ENCODE results near the gene PTPRM. TPM values are rescaled to one million over a fixed set of nuclear protein-coding genes. Genes with fewer than 3 reads are reported as not detected.
A peak's percentile ranks its signal among the peaks of the same experiment; 100 is the strongest.

The PTPRM gene
- total RNA-seq, 1 donor from 2014 or later = 13.9 TPM

- H3K4me3 Mint-ChIP-seq = no peak overlapping the region
- H3K9ac ChIP-seq = no peak overlapping the region
- no peak overlapping the region for H3K27ac ChIP-seq
- no peak overlapping the region for H3K27ac Mint-ChIP-seq
- H3K79me2 ChIP-seq (ENCODE audit: low read depth) = no peaks in the 10 kb centered on the region
- H3K4me2 ChIP-seq = no peak overlapping the region
- H4K20me1 ChIP-seq (ENCODE audit: low read depth) = no peaks in the 10 kb centered on the region
- no peaks in the 10 kb centered on the region for H3F3A ChIP-seq (ENCODE audit: low read depth)
- peaks cover 18% of the 10 kb centered on the region for H3K4me1 ChIP-seq
- no peak overlapping the region for H3K4me3 ChIP-seq
- no peaks in the 10 kb centered on the region for H3K9me3 ChIP-seq (ENCODE audit: low read depth)
- H3K4me1 Mint-ChIP-seq = peaks cover 17% of the 10 kb centered on the region
- no peak overlapping the region for H2AFZ ChIP-seq (replicated peaks)
- peaks cover 9% of the 10 kb centered on the region for H3K36me3 Mint-ChIP-seq
- no peaks in the 10 kb centered on the region for H3K27me3 ChIP-seq
- no peaks in the 10 kb centered on the region for H3K27me3 Mint-ChIP-seq (ENCODE audit: insufficient read depth, low read depth)
- no peak for TF ChIP-seq CTCF (IDR thresholded peaks at IDR 0.05)
- TF ChIP-seq EZH2 (IDR thresholded peaks at IDR 0.05) = no peak
- no peak for TF ChIP-seq EZH2phosphoT487 (IDR thresholded peaks at IDR 0.05)
- H3K36me3 ChIP-seq = no peaks in the 10 kb centered on the region
- H3K9me3 Mint-ChIP-seq = no peaks in the 10 kb centered on the region
- DNase-seq (ENCODE audit: low spot score) = no peak
Measured at GRCh38 chr18:8081267-8081666, 514.2 kb downstream of the PTPRM start.

GRCh38 chr18:8081872-8082553 lies 514.9 kb downstream of the PTPRM start:
- no peak overlapping the region for H3K27ac ChIP-seq
- no peaks in the 10 kb centered on the region for H3K79me2 ChIP-seq (ENCODE audit: low read depth)
- H3K27me3 Mint-ChIP-seq (ENCODE audit: insufficient read depth, low read depth) = no peaks in the 10 kb centered on the region
- H3K9me3 Mint-ChIP-seq = no peaks in the 10 kb centered on the region
- no peaks in the 10 kb centered on the region for H3K27me3 ChIP-seq
- H3K4me1 Mint-ChIP-seq = peaks cover 17% of the 10 kb centered on the region
- no peak overlapping the region for H3K4me2 ChIP-seq
- no peak overlapping the region for H3K27ac Mint-ChIP-seq
- H3F3A ChIP-seq (ENCODE audit: low read depth) = no peaks in the 10 kb centered on the region
- no peak overlapping the region for H2AFZ ChIP-seq (replicated peaks)
- TF ChIP-seq EZH2 (IDR thresholded peaks at IDR 0.05) = no peak
- TF ChIP-seq EZH2phosphoT487 (IDR thresholded peaks at IDR 0.05) = no peak
- no peak for TF ChIP-seq CTCF (IDR thresholded peaks at IDR 0.05)
- no peak overlapping the region for H3K4me3 ChIP-seq
- no peaks in the 10 kb centered on the region for H3K36me3 ChIP-seq
- DNase-seq (ENCODE audit: low spot score) = no peak
- H3K36me3 Mint-ChIP-seq = peaks cover 10% of the 10 kb centered on the region
- no peak overlapping the region for H3K4me3 Mint-ChIP-seq
- H4K20me1 ChIP-seq (ENCODE audit: low read depth) = no peaks in the 10 kb centered on the region
- no peaks in the 10 kb centered on the region for H3K9me3 ChIP-seq (ENCODE audit: low read depth)
- no peak overlapping the region for H3K9ac ChIP-seq
- H3K4me1 ChIP-seq = peaks cover 18% of the 10 kb centered on the region

GRCh38 chr18:8084160-8084559 lies 517.0 kb downstream of the PTPRM start:
- no peak overlapping the region for H3K27ac ChIP-seq
- H3K27me3 ChIP-seq = no peaks in the 10 kb centered on the region
- no peaks in the 10 kb centered on the region for H3K36me3 ChIP-seq
- TF ChIP-seq EZH2 (IDR thresholded peaks at IDR 0.05) (no peak), EZH2phosphoT487 (IDR thresholded peaks at IDR 0.05) (no peak), CTCF (IDR thresholded peaks at IDR 0.05) (peak; percentile 71)
- Mint-ChIP-seq H3K27ac (no peak overlapping the region), H3K36me3 (peaks cover 10% of the 10 kb centered on the region), H3K4me3 (no peak overlapping the region), H3K27me3 (ENCODE audit: insufficient read depth, low read depth) (no peaks in the 10 kb centered on the region), H3K9me3 (no peaks in the 10 kb centered on the region), H3K4me1 (peaks cover 17% of the 10 kb centered on the region)
- no peak overlapping the region for H3K9ac ChIP-seq
- peak; percentile 81 for DNase-seq (ENCODE audit: low spot score)
- H3K79me2 ChIP-seq (ENCODE audit: low read depth) = no peaks in the 10 kb centered on the region
- peaks cover 18% of the 10 kb centered on the region for H3K4me1 ChIP-seq
- H3F3A ChIP-seq (ENCODE audit: low read depth) = no peaks in the 10 kb centered on the region
- no peak overlapping the region for H3K4me3 ChIP-seq
- H2AFZ ChIP-seq (replicated peaks) = no peak overlapping the region
- no peak overlapping the region for H3K4me2 ChIP-seq
- no peaks in the 10 kb centered on the region for H4K20me1 ChIP-seq (ENCODE audit: low read depth)
- H3K9me3 ChIP-seq (ENCODE audit: low read depth) = no peaks in the 10 kb centered on the region

Measured in neural progenitor cell (in vitro differentiated cells).